ENCODE data around the gene ZSWIM9.

ZSWIM9 gene

GRCh38 chr19:48169939-48170803, at the start of gene ZSWIM9, which contains the start of gene LIG1:
TSS of gene ZSWIM9 (plus strand) at chr19:48170680. CDS start at chr19:48171803, 1,123 bp downstream.
TSS of gene LIG1 (minus strand) at chr19:48170344. CDS start at chr19:48165566, 4,778 bp downstream.
- H3K79me2 ChIP-seq (ENCODE audit: control insufficient read depth, low read length) = peaks cover 66% of the 10 kb centered on the region
- H3K27ac ChIP-seq (ENCODE audit: low read depth, low read length) = peak within 1 kb of the TSS; percentile 85
- peaks cover 13% of the 10 kb centered on the region; the same call in 1 of the 2 replicates for H4K20me1 ChIP-seq (ENCODE audit: control insufficient read depth, insufficient read depth, low read depth, low read length)
- H3F3A ChIP-seq (ENCODE audit: control insufficient read depth, insufficient read depth) = peaks cover 2% of the 10 kb centered on the region; the same call in 1 of the 2 replicates
- H3K4me3 ChIP-seq (ENCODE audit: low read length) = peak within 1 kb of the TSS; percentile 100
- H3K36me3 ChIP-seq (ENCODE audit: control insufficient read depth, low read length) = peaks cover 51% of the 10 kb centered on the region
- no peak for TF ChIP-seq EZH2phosphoT487 (IDR thresholded peaks at IDR 0.05; ENCODE audit: borderline replicate concordance, low read length)
- TF ChIP-seq, protein P1, sequence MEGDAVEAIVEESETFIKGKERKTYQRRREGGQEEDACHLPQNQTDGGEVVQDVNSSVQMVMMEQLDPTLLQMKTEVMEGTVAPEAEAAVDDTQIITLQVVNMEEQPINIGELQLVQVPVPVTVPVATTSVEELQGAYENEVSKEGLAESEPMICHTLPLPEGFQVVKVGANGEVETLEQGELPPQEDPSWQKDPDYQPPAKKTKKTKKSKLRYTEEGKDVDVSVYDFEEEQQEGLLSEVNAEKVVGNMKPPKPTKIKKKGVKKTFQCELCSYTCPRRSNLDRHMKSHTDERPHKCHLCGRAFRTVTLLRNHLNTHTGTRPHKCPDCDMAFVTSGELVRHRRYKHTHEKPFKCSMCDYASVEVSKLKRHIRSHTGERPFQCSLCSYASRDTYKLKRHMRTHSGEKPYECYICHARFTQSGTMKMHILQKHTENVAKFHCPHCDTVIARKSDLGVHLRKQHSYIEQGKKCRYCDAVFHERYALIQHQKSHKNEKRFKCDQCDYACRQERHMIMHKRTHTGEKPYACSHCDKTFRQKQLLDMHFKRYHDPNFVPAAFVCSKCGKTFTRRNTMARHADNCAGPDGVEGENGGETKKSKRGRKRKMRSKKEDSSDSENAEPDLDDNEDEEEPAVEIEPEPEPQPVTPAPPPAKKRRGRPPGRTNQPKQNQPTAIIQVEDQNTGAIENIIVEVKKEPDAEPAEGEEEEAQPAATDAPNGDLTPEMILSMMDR (IDR thresholded peaks at IDR 0.05; ENCODE audit: low read depth, low read length, poor library complexity, severe bottlenecking) = no peak
- no peaks in the 10 kb centered on the region for H3K9me3 ChIP-seq (ENCODE audit: control insufficient read depth, insufficient read depth, low read length)
- no peaks in the 10 kb centered on the region for H3K27me3 ChIP-seq (ENCODE audit: control insufficient read depth, low read length)
- no peaks in the 10 kb centered on the region for H3K9me2 ChIP-seq (replicated peaks; ENCODE audit: control insufficient read depth, low read length)
- peak within 1 kb of the TSS; percentile 82 for H3K4me2 ChIP-seq (ENCODE audit: low read length)
- peaks cover 19% of the 10 kb centered on the region for H3K4me1 ChIP-seq (ENCODE audit: control insufficient read depth, low read length)

DNA sequence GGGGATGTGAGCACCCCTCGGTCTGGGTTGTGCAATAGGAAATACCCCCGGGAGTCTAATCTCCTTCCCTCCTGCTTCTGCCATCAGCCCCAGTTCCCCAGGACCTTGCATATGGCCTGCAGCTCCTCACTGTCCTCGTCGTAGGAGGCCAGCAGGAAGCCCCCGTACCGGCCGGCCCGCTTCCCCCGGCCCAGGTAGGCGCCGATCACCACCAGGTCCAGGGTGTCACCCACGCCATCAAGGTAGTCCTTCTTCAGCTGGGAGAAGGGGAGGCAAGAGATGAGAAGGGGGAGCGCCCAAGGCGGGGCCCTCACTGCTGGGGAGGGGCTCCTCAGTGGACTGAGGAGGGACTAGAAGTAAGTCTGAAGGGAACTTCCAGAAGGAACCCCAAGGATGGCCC, 49.4 kb upstream of the ZSWIM9 start:
- Histone ChIP-seq H3K9me3 (ENCODE audit: control insufficient read depth, insufficient read depth, low read length) (no peaks in the 10 kb centered on the region), H4K20me1 (ENCODE audit: control insufficient read depth, insufficient read depth, low read depth, low read length) (no peaks in the 10 kb centered on the region), H3K79me2 (ENCODE audit: control insufficient read depth, low read length) (no peaks in the 10 kb centered on the region), H3K9me2 (replicated peaks; ENCODE audit: control insufficient read depth, low read length) (no peaks in the 10 kb centered on the region), H3K27ac (ENCODE audit: low read depth, low read length) (no peak overlapping the region), H3K36me3 (ENCODE audit: control insufficient read depth, low read length) (peaks cover 75% of the 10 kb centered on the region), H3K4me2 (ENCODE audit: low read length) (no peak overlapping the region), H3K4me1 (ENCODE audit: control insufficient read depth, low read length) (peaks cover 27% of the 10 kb centered on the region), H3K27me3 (ENCODE audit: control insufficient read depth, low read length) (no peaks in the 10 kb centered on the region), H3K4me3 (ENCODE audit: low read length) (no peak overlapping the region), H3F3A (ENCODE audit: control insufficient read depth, insufficient read depth) (no peaks in the 10 kb centered on the region)
- TF ChIP-seq, protein P1 (IDR thresholded peaks at IDR 0.05; ENCODE audit: low read depth, low read length, poor library complexity, severe bottlenecking) = no peak
- no peak for TF ChIP-seq EZH2phosphoT487 (IDR thresholded peaks at IDR 0.05; ENCODE audit: borderline replicate concordance, low read length)

DNA sequence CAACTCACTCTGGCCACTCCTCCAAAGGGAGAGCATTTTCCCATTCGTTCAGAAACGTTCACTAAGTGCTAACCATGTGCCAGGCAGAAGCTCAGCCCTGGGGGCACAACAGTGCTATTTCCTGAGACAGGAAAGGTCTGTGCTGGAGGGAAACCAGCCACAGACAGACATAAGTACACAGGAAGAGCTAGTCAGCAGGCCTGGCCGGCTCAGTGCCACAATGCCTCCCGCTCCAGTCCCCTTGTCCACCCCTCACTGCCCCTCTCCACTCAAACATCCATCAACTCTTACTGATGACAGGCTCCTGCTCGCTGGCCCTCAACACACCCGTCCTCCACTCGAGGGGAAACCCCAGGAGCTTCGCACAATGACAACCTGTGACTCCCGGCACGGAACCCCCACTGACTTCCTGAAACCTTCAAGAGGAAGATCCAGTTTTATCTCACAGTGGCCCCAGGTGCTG, 48.5 kb upstream of the ZSWIM9 start:
- H3K36me3 ChIP-seq (ENCODE audit: control insufficient read depth, low read length) = peaks cover 75% of the 10 kb centered on the region
- H3K9me2 ChIP-seq (replicated peaks; ENCODE audit: control insufficient read depth, low read length) = no peaks in the 10 kb centered on the region
- H3K4me2 ChIP-seq (ENCODE audit: low read length) = peak overlapping the region; percentile 26
- peaks cover 27% of the 10 kb centered on the region for H3K4me1 ChIP-seq (ENCODE audit: control insufficient read depth, low read length)
- no peaks in the 10 kb centered on the region for H3K79me2 ChIP-seq (ENCODE audit: control insufficient read depth, low read length)
- H3K4me3 ChIP-seq (ENCODE audit: low read length) = no peak overlapping the region
- H3K9me3 ChIP-seq (ENCODE audit: control insufficient read depth, insufficient read depth, low read length) = no peaks in the 10 kb centered on the region
- H3K27ac ChIP-seq (ENCODE audit: low read depth, low read length) = peak overlapping the region; percentile 34; the same call in 1 of the 2 replicates
- H4K20me1 ChIP-seq (ENCODE audit: control insufficient read depth, insufficient read depth, low read depth, low read length) = no peaks in the 10 kb centered on the region
- no peaks in the 10 kb centered on the region for H3F3A ChIP-seq (ENCODE audit: control insufficient read depth, insufficient read depth)
- TF ChIP-seq, protein P1 (IDR thresholded peaks at IDR 0.05; ENCODE audit: low read depth, low read length, poor library complexity, severe bottlenecking) = no peak
- no peaks in the 10 kb centered on the region for H3K27me3 ChIP-seq (ENCODE audit: control insufficient read depth, low read length)

All from DOHH2 (cell line).